Ascending aorta (tissue), 2 donors: Measurements from ENCODE around the gene PRG2. TPM values are rescaled to one million over a fixed set of nuclear protein-coding genes. Genes with fewer than 3 reads are reported as not detected.
A peak's percentile ranks its signal among the peaks of the same experiment; 100 is the strongest.

Experiments
- DNase-seq, 2 donors: peaks; one replicate each; pipeline ENCODE4 v3.0.0-alpha.2; 2019; ENCODE audit warnings: low spot score in 2 of 2
- H3K27ac ChIP-seq, 2 donors: fragments of 200-600 bp; sonication (generic); one replicate each; pipeline ENCODE4 v1.5.1; 2016 to 2017; ENCODE audit warnings: mild to moderate bottlenecking in 1 of 2
- H3K27me3 ChIP-seq: fragments of 200-600 bp; sonication (generic); one replicate; pipeline ENCODE4 v1.5.1; 2017
- H3K36me3 ChIP-seq, 2 donors: fragments of 200-600 bp; sonication (generic); one replicate each; pipeline ENCODE4 v1.5.1; 2016
- H3K4me1 ChIP-seq, 2 donors: fragments of 200-600 bp; sonication (generic); one replicate each; pipeline ENCODE4 v1.5.1; 2016 to 2017; ENCODE audit warnings: mild to moderate bottlenecking in 1 of 2
- H3K4me3 ChIP-seq, 2 donors: fragments of 200-600 bp; sonication (generic); one replicate each; pipeline ENCODE4 v1.5.1; 2016 to 2017; ENCODE audit warnings: mild to moderate bottlenecking in 1 of 2
- H3K9me3 ChIP-seq, 2 donors: fragments of 200-600 bp; sonication (generic); one replicate each; pipeline ENCODE4 v1.5.1; 2016
- intact Hi-C: fragments of 100-400 bp; cut with DNase I; formaldehyde crosslinking; loops from one replicate; pipeline ENCODE4 v1.15.1; 2023
- total RNA-seq: library from RNA; depleted of rRNA; stranded (reverse); fragments of >200 nt; gene quantifications from one replicate; pipeline ENCODE4 v1.1.0, GENCODE V29; 2016
- TF ChIP-seq, protein P1 (sequence below), 3 experiments: fragments of 200-600 bp in 2 of 3; fragments of 450-650 bp in 1 of 3; sonication (generic) in 2 of 3; IDR thresholded peaks; one replicate each; pipeline ENCODE4 v1.5.1; 2016 to 2019; ENCODE audit warnings: antibody characterized with exemption in 3 of 3, mild to moderate bottlenecking in 1 of 3, moderate library complexity in 1 of 3

PRG2 gene
- total RNA-seq, 1 donor from 2014 or later: not detected

GRCh38 chr11:57424792-57425564, 34.5 kb upstream of the PRG2 start:
- peak overlapping the region; percentile 41 to 80 for H3K4me3 ChIP-seq
- H3K27ac ChIP-seq: peak overlapping the region; percentile 97 to 98
- no peaks in the 10 kb centered on the region for H3K27me3 ChIP-seq
- intact Hi-C loops: loop anchor here (5.0 kb wide), 3 partner anchors 172 to 1717 kb away; partner anchors contain the start of genes FAM111A, SERPING1 and ZDHHC5
- peak; percentile 84 to 91 for DNase-seq
- peaks cover 23 to 43% of the 10 kb centered on the region in 2 donors for H3K4me1 ChIP-seq
- H3K36me3 ChIP-seq: peaks cover 5 to 31% of the 10 kb centered on the region in 2 donors
- H3K9me3 ChIP-seq: no peaks in the 10 kb centered on the region
- TF ChIP-seq, protein P1, sequence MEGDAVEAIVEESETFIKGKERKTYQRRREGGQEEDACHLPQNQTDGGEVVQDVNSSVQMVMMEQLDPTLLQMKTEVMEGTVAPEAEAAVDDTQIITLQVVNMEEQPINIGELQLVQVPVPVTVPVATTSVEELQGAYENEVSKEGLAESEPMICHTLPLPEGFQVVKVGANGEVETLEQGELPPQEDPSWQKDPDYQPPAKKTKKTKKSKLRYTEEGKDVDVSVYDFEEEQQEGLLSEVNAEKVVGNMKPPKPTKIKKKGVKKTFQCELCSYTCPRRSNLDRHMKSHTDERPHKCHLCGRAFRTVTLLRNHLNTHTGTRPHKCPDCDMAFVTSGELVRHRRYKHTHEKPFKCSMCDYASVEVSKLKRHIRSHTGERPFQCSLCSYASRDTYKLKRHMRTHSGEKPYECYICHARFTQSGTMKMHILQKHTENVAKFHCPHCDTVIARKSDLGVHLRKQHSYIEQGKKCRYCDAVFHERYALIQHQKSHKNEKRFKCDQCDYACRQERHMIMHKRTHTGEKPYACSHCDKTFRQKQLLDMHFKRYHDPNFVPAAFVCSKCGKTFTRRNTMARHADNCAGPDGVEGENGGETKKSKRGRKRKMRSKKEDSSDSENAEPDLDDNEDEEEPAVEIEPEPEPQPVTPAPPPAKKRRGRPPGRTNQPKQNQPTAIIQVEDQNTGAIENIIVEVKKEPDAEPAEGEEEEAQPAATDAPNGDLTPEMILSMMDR (IDR thresholded peaks at IDR 0.05): no peak

- H3K27me3 ChIP-seq: no peaks in the 10 kb centered on the region
- peaks cover 23 to 43% of the 10 kb centered on the region in 2 donors for H3K4me1 ChIP-seq
- intact Hi-C loops: no loop called here
- H3K4me3 ChIP-seq: peak overlapping the region; percentile 17 to 41
- H3K27ac ChIP-seq: peak overlapping the region; percentile 97 to 98
- DNase-seq: no peak
- H3K9me3 ChIP-seq: no peaks in the 10 kb centered on the region
- peaks cover 5 to 36% of the 10 kb centered on the region in 2 donors for H3K36me3 ChIP-seq
- TF ChIP-seq, protein P1 (IDR thresholded peaks at IDR 0.05): no peak
Measured at GRCh38 chr11:57424137-57424791, 33.8 kb upstream of the PRG2 start.

- H3K27me3 ChIP-seq: no peaks in the 10 kb centered on the region
- TF ChIP-seq, protein P1 (IDR thresholded peaks at IDR 0.05): no peak
- no peak overlapping the region for H3K27ac ChIP-seq
- no peak for DNase-seq
- peaks cover 18 to 38% of the 10 kb centered on the region in 2 donors for H3K4me1 ChIP-seq
- H3K4me3 ChIP-seq: no peak overlapping the region
- H3K36me3 ChIP-seq: peaks cover 12 to 50% of the 10 kb centered on the region in 2 donors
- no peaks in the 10 kb centered on the region for H3K9me3 ChIP-seq
- intact Hi-C loops: no loop called here
Measured at GRCh38 chr11:57422669-57423068, 32.2 kb upstream of the PRG2 start.

- H3K4me1 ChIP-seq: peaks cover 17 to 31% of the 10 kb centered on the region in 2 donors
- no peak overlapping the region for H3K4me3 ChIP-seq
- H3K9me3 ChIP-seq: no peaks in the 10 kb centered on the region
- no peaks in the 10 kb centered on the region for H3K27me3 ChIP-seq
- H3K27ac ChIP-seq: no peak overlapping the region
- intact Hi-C loops: no loop called here
- DNase-seq: no peak
- H3K36me3 ChIP-seq: peaks cover 21 to 59% of the 10 kb centered on the region in 2 donors
- TF ChIP-seq, protein P1 (IDR thresholded peaks at IDR 0.05): no peak
Measured at GRCh38 chr11:57421805-57422204, 31.4 kb upstream of the PRG2 start.

DNA sequence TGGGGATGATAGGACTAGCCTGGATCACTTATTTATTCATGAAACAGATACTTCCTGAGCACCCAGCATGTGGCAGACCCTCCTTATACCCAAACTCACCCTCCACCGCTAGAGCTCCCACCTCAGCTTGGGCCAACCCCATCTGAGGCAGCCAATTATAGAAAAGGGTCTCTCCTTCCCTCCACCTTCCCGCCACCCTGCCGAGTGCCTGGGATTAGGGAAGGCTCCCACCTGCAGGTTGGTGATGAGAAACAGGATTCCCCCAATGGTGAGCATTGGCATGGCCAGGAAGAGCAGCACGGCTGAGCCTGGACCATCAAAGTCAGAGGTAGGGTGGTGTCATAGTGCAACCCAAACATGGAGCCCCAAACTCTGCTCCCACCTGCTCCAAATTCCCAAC, 30.6 kb upstream of the PRG2 start:
- Histone ChIP-seq H3K27ac (no peak overlapping the region), H3K27me3 (no peaks in the 10 kb centered on the region), H3K9me3 (no peaks in the 10 kb centered on the region), H3K4me3 (no peak overlapping the region), H3K4me1 (peaks cover 11 to 24% of the 10 kb centered on the region in 2 donors), H3K36me3 (peaks cover 28 to 66% of the 10 kb centered on the region in 2 donors)
- TF ChIP-seq, protein P1 (IDR thresholded peaks at IDR 0.05): no peak
- intact Hi-C loops: no loop called here
- DNase-seq: no peak
